GM12872 (cell line): ENCODE results near the gene COL13A1.

Experiments used
- CTCF ChIP-seq: IDR thresholded peaks from 3 replicates; pipeline ENCODE4 v1.5.1; 2011; ENCODE audit warnings: low read depth, mild to moderate bottlenecking, low read length, moderate library complexity; ENCODE audit not compliant: insufficient read depth

The COL13A1 gene

GRCh38 chr10:69760072-69760471 is 41.6 kb upstream of the COL13A1 start:
- TF ChIP-seq CTCF, result no peak

GRCh38 chr10:69761320-69761719 is 40.4 kb upstream of the COL13A1 start:
- TF ChIP-seq CTCF, result no peak

GRCh38 chr10:69766161-69766910 is 35.4 kb upstream of the COL13A1 start:
- no peak for TF ChIP-seq CTCF

- no peak for TF ChIP-seq CTCF
Observed at GRCh38 chr10:69767793-69768192, 33.9 kb upstream of the COL13A1 start.

- TF ChIP-seq CTCF, result no peak
Observed at GRCh38 chr10:69768386-69768785, 33.3 kb upstream of the COL13A1 start.

GRCh38 chr10:69769395-69769992 is 32.2 kb upstream of the COL13A1 start:
- no peak for TF ChIP-seq CTCF

GRCh38 chr10:69772933-69773704 is 28.6 kb upstream of the COL13A1 start:
- TF ChIP-seq CTCF, result no peak
